Measurements from ENCODE around the gene ZNF513.
A peak's percentile ranks its signal among the peaks of the same experiment; 100 is the strongest.
"Not testable (repeated sequence)": the region's sequence is repeated elsewhere in the genome, so short reads cannot be mapped to it uniquely, and the experiment has no call there.

Gene ZNF513, protein sequence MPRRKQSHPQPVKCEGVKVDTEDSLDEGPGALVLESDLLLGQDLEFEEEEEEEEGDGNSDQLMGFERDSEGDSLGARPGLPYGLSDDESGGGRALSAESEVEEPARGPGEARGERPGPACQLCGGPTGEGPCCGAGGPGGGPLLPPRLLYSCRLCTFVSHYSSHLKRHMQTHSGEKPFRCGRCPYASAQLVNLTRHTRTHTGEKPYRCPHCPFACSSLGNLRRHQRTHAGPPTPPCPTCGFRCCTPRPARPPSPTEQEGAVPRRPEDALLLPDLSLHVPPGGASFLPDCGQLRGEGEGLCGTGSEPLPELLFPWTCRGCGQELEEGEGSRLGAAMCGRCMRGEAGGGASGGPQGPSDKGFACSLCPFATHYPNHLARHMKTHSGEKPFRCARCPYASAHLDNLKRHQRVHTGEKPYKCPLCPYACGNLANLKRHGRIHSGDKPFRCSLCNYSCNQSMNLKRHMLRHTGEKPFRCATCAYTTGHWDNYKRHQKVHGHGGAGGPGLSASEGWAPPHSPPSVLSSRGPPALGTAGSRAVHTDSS

GRCh38 chr2:27380626-27381545, at the start of gene ZNF513:
ZNF513 (minus strand) TSS chr2:27380734; CDS start chr2:27380526, 208 bp downstream.
- Histone ChIP-seq H3K4me3 (ENCODE audit: low read depth in 1 of 2, low read length in 2 of 2) (peak within 1 kb of the TSS; percentile 85 to 92), H3K9ac (ENCODE audit: low read depth in 1 of 2, low read length in 2 of 2) (peak within 1 kb of the TSS; percentile 80 to 94), H3K36me3 (ENCODE audit: control insufficient read depth in 1 of 2, insufficient read depth in 2 of 2, low read length in 2 of 2) (peaks cover 45 to 72% of the 10 kb centered on the region in 2 donors), H3K27ac (ENCODE audit: low read depth, low read length) (peak within 1 kb of the TSS; percentile 91), H3K4me1 (ENCODE audit: control insufficient read depth in 1 of 2, insufficient read depth in 2 of 2, low read length in 2 of 2) (peaks cover 21 to 25% of the 10 kb centered on the region in 2 donors), H3K27me3 (ENCODE audit: control insufficient read depth in 1 of 2, insufficient read depth in 2 of 2, low read length in 2 of 2) (no peaks in the 10 kb centered on the region), H3K9me3 (ENCODE audit: control insufficient read depth in 1 of 2, low read length in 2 of 2) (no peaks in the 10 kb centered on the region)

DNA sequence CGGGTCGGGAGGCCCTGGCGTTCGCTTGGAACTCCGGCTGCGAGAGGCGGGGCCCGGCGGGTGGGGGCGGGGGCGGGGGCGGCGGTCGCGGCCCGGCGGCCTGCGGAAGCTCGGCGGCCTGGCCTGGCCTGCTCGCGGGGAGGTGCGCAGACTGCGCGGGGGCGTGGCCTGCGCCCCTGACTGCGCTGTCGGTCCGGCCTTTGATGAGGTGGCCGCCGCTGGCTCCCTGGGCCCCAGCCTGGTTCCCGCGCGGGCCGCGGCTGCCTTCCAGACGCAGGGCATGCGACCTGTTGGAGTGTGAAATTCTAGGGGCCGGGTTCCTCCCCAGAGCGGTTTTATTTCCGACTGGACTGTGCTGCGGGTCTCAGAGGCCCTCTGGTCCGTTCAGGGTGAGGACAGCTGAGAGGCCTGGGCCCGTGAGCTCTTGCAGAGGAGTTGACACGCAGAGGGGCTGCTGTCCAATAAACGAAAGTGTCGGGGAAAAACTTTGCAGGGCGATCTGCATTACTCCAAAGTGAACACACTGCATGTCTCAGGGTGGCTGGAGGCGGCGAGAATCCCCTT, 48.5 kb upstream of the ZNF513 start:
- no peaks in the 10 kb centered on the region for H3K9me3 ChIP-seq (ENCODE audit: control insufficient read depth in 1 of 2, low read length in 2 of 2)
- H3K9ac ChIP-seq (ENCODE audit: low read depth in 1 of 2, low read length in 2 of 2) = peak overlapping the region; percentile 94 to 98
- peak overlapping the region; percentile 92 to 94 for H3K4me3 ChIP-seq (ENCODE audit: low read depth in 1 of 2, low read length in 2 of 2)
- H3K27me3 ChIP-seq (ENCODE audit: control insufficient read depth in 1 of 2, insufficient read depth in 2 of 2, low read length in 2 of 2) = no peaks in the 10 kb centered on the region
- peaks cover 11 to 12% of the 10 kb centered on the region in 2 donors for H3K36me3 ChIP-seq (ENCODE audit: control insufficient read depth in 1 of 2, insufficient read depth in 2 of 2, low read length in 2 of 2)
- H3K4me1 ChIP-seq (ENCODE audit: control insufficient read depth in 1 of 2, insufficient read depth in 2 of 2, low read length in 2 of 2) = peaks cover 17 to 19% of the 10 kb centered on the region in 2 donors
- peak overlapping the region; percentile 97 for H3K27ac ChIP-seq (ENCODE audit: low read depth, low read length)

DNA sequence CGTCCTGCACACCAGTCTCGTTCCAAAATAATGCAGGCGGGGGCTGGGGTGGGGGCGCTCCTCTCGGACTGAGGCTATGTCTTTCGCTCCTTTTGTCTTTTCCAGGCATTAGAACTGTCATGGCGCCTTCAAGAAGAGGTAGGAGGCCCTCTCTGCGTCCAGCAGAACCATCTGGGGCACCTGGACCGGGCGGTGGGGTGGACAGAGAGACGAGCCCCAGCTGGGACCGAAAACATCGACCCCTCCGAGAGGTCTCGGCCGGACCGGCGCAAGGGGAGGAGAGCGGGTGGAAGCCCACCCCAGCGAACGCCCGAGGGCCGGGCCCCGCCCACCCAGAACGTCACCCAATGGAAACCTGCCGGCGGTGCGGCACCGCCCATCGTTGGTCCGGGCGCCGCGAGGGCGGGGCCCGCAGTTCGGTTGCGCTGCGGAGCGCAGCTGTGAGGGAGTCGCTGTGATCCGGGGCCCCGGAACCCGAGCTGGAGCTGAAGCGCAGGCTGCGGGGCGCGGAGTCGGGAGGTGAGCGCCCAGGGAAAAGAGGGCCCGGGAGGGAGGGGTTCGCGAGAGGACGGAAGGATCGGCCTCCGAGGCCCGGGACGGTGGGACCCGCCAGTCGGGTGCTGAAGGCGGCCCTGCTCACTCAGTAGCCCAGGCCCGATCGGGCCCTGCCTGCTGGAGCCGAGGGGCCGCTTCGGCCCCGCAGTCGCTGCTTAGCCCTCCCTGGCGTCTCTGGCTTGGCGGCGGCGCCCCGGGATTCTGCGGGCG, 47.9 kb upstream of the ZNF513 start, which contains the start of gene NRBP1:
NRBP1 (plus strand) TSS at position 419 of the 765 bp plus-strand sequence. CDS start 4,643 bp downstream, outside the sequence.
- Histone ChIP-seq H3K9ac (ENCODE audit: low read depth in 1 of 2, low read length in 2 of 2) (peak within 1 kb of the TSS; percentile 94 to 98), H3K9me3 (ENCODE audit: control insufficient read depth in 1 of 2, low read length in 2 of 2) (no peaks in the 10 kb centered on the region), H3K36me3 (ENCODE audit: control insufficient read depth in 1 of 2, insufficient read depth in 2 of 2, low read length in 2 of 2) (peaks cover 4 to 5% of the 10 kb centered on the region in 2 donors), H3K4me3 (ENCODE audit: low read depth in 1 of 2, low read length in 2 of 2) (peak within 1 kb of the TSS; percentile 92 to 94), H3K27ac (ENCODE audit: low read depth, low read length) (peak within 1 kb of the TSS; percentile 97), H3K4me1 (ENCODE audit: control insufficient read depth in 1 of 2, insufficient read depth in 2 of 2, low read length in 2 of 2) (peaks cover 17 to 19% of the 10 kb centered on the region in 2 donors), H3K27me3 (ENCODE audit: control insufficient read depth in 1 of 2, insufficient read depth in 2 of 2, low read length in 2 of 2) (no peaks in the 10 kb centered on the region)

- Histone ChIP-seq H3K27ac (ENCODE audit: low read depth, low read length) (peak overlapping the region; percentile 97), H3K4me1 (ENCODE audit: control insufficient read depth in 1 of 2, insufficient read depth in 2 of 2, low read length in 2 of 2) (peaks cover 17 to 19% of the 10 kb centered on the region in 2 donors), H3K9me3 (ENCODE audit: control insufficient read depth in 1 of 2, low read length in 2 of 2) (no peaks in the 10 kb centered on the region), H3K9ac (ENCODE audit: low read depth in 1 of 2, low read length in 2 of 2) (peak overlapping the region; percentile 85 to 94), H3K27me3 (ENCODE audit: control insufficient read depth in 1 of 2, insufficient read depth in 2 of 2, low read length in 2 of 2) (no peaks in the 10 kb centered on the region), H3K36me3 (ENCODE audit: control insufficient read depth in 1 of 2, insufficient read depth in 2 of 2, low read length in 2 of 2) (no peaks in the 10 kb centered on the region), H3K4me3 (ENCODE audit: low read depth in 1 of 2, low read length in 2 of 2) (peak overlapping the region; percentile 92 to 94)
Observed at GRCh38 chr2:27427863-27428212, 47.3 kb upstream of the ZNF513 start.

DNA sequence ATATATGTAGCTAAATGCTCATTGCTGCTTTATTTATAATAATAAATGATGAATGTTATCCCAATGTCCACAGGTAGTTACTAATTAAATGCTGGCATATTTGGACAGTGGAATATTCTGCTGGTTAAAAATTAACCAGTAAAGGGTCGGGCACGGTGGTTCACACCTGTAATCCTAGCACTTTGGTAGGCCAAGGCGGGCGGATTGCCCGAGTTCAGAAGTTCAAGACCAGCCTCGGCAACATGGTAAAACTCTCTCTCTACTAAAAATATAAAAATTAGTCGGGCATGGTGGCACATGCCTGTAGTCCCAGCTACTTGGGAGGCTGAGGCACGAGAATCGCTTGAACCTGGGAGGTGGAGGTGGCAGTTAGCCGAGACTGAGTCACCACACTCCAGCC, 44.5 kb upstream of the ZNF513 start:
- not testable (repeated sequence) for H3K4me3 ChIP-seq (ENCODE audit: low read depth in 1 of 2, low read length in 2 of 2); H3K36me3 ChIP-seq (ENCODE audit: control insufficient read depth in 1 of 2, insufficient read depth in 2 of 2, low read length in 2 of 2); H3K27me3 ChIP-seq (ENCODE audit: control insufficient read depth in 1 of 2, insufficient read depth in 2 of 2, low read length in 2 of 2); H3K4me1 ChIP-seq (ENCODE audit: control insufficient read depth in 1 of 2, insufficient read depth in 2 of 2, low read length in 2 of 2); H3K9me3 ChIP-seq (ENCODE audit: control insufficient read depth in 1 of 2, low read length in 2 of 2); H3K27ac ChIP-seq (ENCODE audit: low read depth, low read length); H3K9ac ChIP-seq (ENCODE audit: low read depth in 1 of 2, low read length in 2 of 2)

GRCh38 chr2:27422958-27423357, 42.4 kb upstream of the ZNF513 start:
- no peak overlapping the region for H3K9ac ChIP-seq (ENCODE audit: low read depth in 1 of 2, low read length in 2 of 2)
- peaks cover 0 to 5% of the 10 kb centered on the region in 2 donors for H3K4me1 ChIP-seq (ENCODE audit: control insufficient read depth in 1 of 2, insufficient read depth in 2 of 2, low read length in 2 of 2)
- no peak overlapping the region for H3K4me3 ChIP-seq (ENCODE audit: low read depth in 1 of 2, low read length in 2 of 2)
- no peak overlapping the region for H3K27ac ChIP-seq (ENCODE audit: low read depth, low read length)
- no peaks in the 10 kb centered on the region for H3K36me3 ChIP-seq (ENCODE audit: control insufficient read depth in 1 of 2, insufficient read depth in 2 of 2, low read length in 2 of 2)
- no peaks in the 10 kb centered on the region for H3K27me3 ChIP-seq (ENCODE audit: control insufficient read depth in 1 of 2, insufficient read depth in 2 of 2, low read length in 2 of 2)
- H3K9me3 ChIP-seq (ENCODE audit: control insufficient read depth in 1 of 2, low read length in 2 of 2) = no peaks in the 10 kb centered on the region

GRCh38 chr2:27421660-27422250, 41.2 kb upstream of the ZNF513 start:
- Histone ChIP-seq H3K27me3 (ENCODE audit: control insufficient read depth in 1 of 2, insufficient read depth in 2 of 2, low read length in 2 of 2) (no peaks in the 10 kb centered on the region), H3K4me3 (ENCODE audit: low read depth in 1 of 2, low read length in 2 of 2) (no peak overlapping the region), H3K9ac (ENCODE audit: low read depth in 1 of 2, low read length in 2 of 2) (no peak overlapping the region), H3K4me1 (ENCODE audit: control insufficient read depth in 1 of 2, insufficient read depth in 2 of 2, low read length in 2 of 2) (no peaks in the 10 kb centered on the region), H3K27ac (ENCODE audit: low read depth, low read length) (no peak overlapping the region), H3K36me3 (ENCODE audit: control insufficient read depth in 1 of 2, insufficient read depth in 2 of 2, low read length in 2 of 2) (no peaks in the 10 kb centered on the region), H3K9me3 (ENCODE audit: control insufficient read depth in 1 of 2, low read length in 2 of 2) (no peaks in the 10 kb centered on the region)

- Histone ChIP-seq H3K4me1 (ENCODE audit: control insufficient read depth in 1 of 2, insufficient read depth in 2 of 2, low read length in 2 of 2) (no peaks in the 10 kb centered on the region), H3K9me3 (ENCODE audit: control insufficient read depth in 1 of 2, low read length in 2 of 2) (no peaks in the 10 kb centered on the region), H3K27me3 (ENCODE audit: control insufficient read depth in 1 of 2, insufficient read depth in 2 of 2, low read length in 2 of 2) (no peaks in the 10 kb centered on the region), H3K27ac (ENCODE audit: low read depth, low read length) (no peak overlapping the region), H3K4me3 (ENCODE audit: low read depth in 1 of 2, low read length in 2 of 2) (no peak overlapping the region), H3K9ac (ENCODE audit: low read depth in 1 of 2, low read length in 2 of 2) (no peak overlapping the region), H3K36me3 (ENCODE audit: control insufficient read depth in 1 of 2, insufficient read depth in 2 of 2, low read length in 2 of 2) (no peaks in the 10 kb centered on the region)
Observed at GRCh38 chr2:27420996-27421395, 40.5 kb upstream of the ZNF513 start.

DNA sequence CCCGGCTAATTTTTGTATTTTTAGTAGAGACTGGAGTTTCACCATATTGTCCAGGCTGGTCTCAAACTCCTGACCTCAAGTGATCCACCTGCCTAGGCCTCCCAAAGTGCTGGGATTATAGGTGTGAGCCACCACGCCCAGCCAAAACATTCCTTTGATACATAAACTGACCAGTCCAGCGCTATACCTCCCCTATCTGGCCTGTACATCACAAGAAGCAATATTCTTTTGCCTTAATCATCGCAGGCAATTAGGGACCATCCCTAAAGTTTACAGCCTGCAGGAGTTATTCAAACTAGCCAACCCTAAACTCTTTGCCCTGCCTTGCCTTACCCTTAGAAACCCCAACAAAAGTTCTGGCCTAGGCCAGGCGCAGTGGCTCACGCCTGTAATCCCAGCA, 35.6 kb upstream of the ZNF513 start:
- Histone ChIP-seq H3K27ac (ENCODE audit: low read depth, low read length) (no peak overlapping the region), H3K4me3 (ENCODE audit: low read depth in 1 of 2, low read length in 2 of 2) (no peak overlapping the region), H3K9ac (ENCODE audit: low read depth in 1 of 2, low read length in 2 of 2) (no peak overlapping the region), H3K4me1 (ENCODE audit: control insufficient read depth in 1 of 2, insufficient read depth in 2 of 2, low read length in 2 of 2) (no peaks in the 10 kb centered on the region), H3K9me3 (ENCODE audit: control insufficient read depth in 1 of 2, low read length in 2 of 2) (no peaks in the 10 kb centered on the region), H3K36me3 (ENCODE audit: control insufficient read depth in 1 of 2, insufficient read depth in 2 of 2, low read length in 2 of 2) (no peaks in the 10 kb centered on the region), H3K27me3 (ENCODE audit: control insufficient read depth in 1 of 2, insufficient read depth in 2 of 2, low read length in 2 of 2) (no peaks in the 10 kb centered on the region)

Measured in duodenal mucosa (tissue), 2 donors.